Neuron (in vitro differentiated cells): ENCODE results near the gene SLC9A1.

Experiments
- H2AFZ ChIP-seq: one replicate; pipeline ENCODE4 v1.6.1; 2013; ENCODE audit warnings: low read depth, mild to moderate bottlenecking, inconsistent platforms, low read length, moderate library complexity
- H3K27me3 ChIP-seq: one replicate; pipeline ENCODE4 v1.6.1; 2013; ENCODE audit warnings: low read length; ENCODE audit not compliant: insufficient read depth
- H3K36me3 ChIP-seq: one replicate; pipeline ENCODE4 v1.6.1; 2013; ENCODE audit warnings: low read length; ENCODE audit not compliant: insufficient read depth
- H3K4me1 ChIP-seq: one replicate; pipeline ENCODE4 v1.6.1; 2013; ENCODE audit warnings: low read length; ENCODE audit not compliant: insufficient read depth
- H3K4me3 ChIP-seq: 2 replicates; pipeline ENCODE4 v1.5.1; 2013; ENCODE audit warnings: mild to moderate bottlenecking, low read length, moderate library complexity
- H3K9me3 ChIP-seq: one replicate; pipeline ENCODE4 v1.6.1; 2013; ENCODE audit warnings: low read length

Gene SLC9A1

DNA sequence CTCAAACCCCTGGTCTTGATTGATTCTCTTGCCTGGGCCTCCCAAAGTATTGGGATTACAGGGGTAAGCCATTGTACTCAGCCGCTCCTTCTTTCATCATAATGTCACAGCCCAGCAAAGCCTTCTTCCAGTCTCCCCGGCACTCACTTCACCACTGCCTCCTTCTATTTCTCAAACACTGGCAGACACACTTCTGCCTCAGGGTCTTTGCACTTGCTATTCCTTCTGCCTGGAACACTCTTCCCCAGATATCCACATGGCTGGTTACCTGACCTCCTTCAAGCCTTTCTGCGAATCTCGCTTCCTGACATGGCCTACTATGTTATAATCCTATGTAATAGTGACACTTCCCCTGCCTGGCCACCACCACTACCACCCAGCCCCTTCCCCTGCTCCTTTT is 7.2 kb upstream of the SLC9A1 start:
- Histone ChIP-seq H3K4me1 (no peaks in the 10 kb centered on the region), H2AFZ (no peak overlapping the region), H3K4me3 (no peak overlapping the region), H3K27me3 (no peaks in the 10 kb centered on the region), H3K9me3 (no peaks in the 10 kb centered on the region), H3K36me3 (no peaks in the 10 kb centered on the region)

- Histone ChIP-seq H3K9me3 (no peaks in the 10 kb centered on the region), H3K27me3 (no peaks in the 10 kb centered on the region), H2AFZ (no peak overlapping the region), H3K4me3 (no peak overlapping the region), H3K36me3 (no peaks in the 10 kb centered on the region), H3K4me1 (no peaks in the 10 kb centered on the region)
These were observed 6.7 kb upstream of the SLC9A1 start for GRCh38 chr1:27161594-27161993.

DNA sequence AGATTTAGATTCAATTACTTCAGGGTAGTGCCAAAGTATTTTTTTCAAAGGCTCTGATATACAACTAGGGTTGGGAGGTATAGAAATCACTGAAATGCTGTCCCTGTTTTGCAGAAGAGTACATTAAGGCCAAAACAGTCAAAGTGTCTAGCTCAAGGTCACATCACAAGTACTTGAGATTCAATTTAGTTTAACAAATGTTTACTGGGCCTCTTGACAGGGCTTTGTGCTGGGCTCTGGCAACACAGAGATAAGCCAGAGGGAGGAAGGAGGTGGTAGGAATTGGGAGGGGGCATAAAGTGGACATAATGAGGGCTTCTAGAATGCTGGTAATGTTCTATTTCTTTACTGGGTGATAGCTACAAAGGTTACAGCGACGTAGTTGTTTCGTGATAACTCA is 2.3 kb upstream of the SLC9A1 start:
- Histone ChIP-seq H3K4me3 (no peak overlapping the region), H3K4me1 (peaks cover 24% of the 10 kb centered on the region), H3K27me3 (no peaks in the 10 kb centered on the region), H3K36me3 (no peaks in the 10 kb centered on the region), H2AFZ (no peak overlapping the region), H3K9me3 (no peaks in the 10 kb centered on the region)

- H3K4me3 ChIP-seq = peak overlapping the region; percentile 64
- H3K9me3 ChIP-seq = no peaks in the 10 kb centered on the region
- peaks cover 27% of the 10 kb centered on the region for H3K4me1 ChIP-seq
- peak overlapping the region; percentile 64 for H2AFZ ChIP-seq
- no peaks in the 10 kb centered on the region for H3K27me3 ChIP-seq
- no peaks in the 10 kb centered on the region for H3K36me3 ChIP-seq
These were observed 395 bp downstream of the SLC9A1 start for GRCh38 chr1:27154469-27154990.

- peaks cover 27% of the 10 kb centered on the region for H3K4me1 ChIP-seq
- peak overlapping the region; percentile 64 for H3K4me3 ChIP-seq
- no peaks in the 10 kb centered on the region for H3K9me3 ChIP-seq
- no peak overlapping the region for H2AFZ ChIP-seq
- H3K36me3 ChIP-seq = no peaks in the 10 kb centered on the region
- H3K27me3 ChIP-seq = no peaks in the 10 kb centered on the region
These were observed 982 bp downstream of the SLC9A1 start for GRCh38 chr1:27153927-27154358.

- no peak overlapping the region for H2AFZ ChIP-seq
- H3K4me1 ChIP-seq = peaks cover 27% of the 10 kb centered on the region
- H3K27me3 ChIP-seq = no peaks in the 10 kb centered on the region
- no peaks in the 10 kb centered on the region for H3K9me3 ChIP-seq
- no peaks in the 10 kb centered on the region for H3K36me3 ChIP-seq
- H3K4me3 ChIP-seq = no peak overlapping the region
These were observed 1.4 kb downstream of the SLC9A1 start for GRCh38 chr1:27153549-27153886.

GRCh38 chr1:27152829-27153548 is 1.9 kb downstream of the SLC9A1 start:
- H3K36me3 ChIP-seq = no peaks in the 10 kb centered on the region
- H3K4me1 ChIP-seq = peaks cover 27% of the 10 kb centered on the region
- H3K4me3 ChIP-seq = peak overlapping the region; percentile 5
- no peaks in the 10 kb centered on the region for H3K9me3 ChIP-seq
- no peak overlapping the region for H2AFZ ChIP-seq
- no peaks in the 10 kb centered on the region for H3K27me3 ChIP-seq

DNA sequence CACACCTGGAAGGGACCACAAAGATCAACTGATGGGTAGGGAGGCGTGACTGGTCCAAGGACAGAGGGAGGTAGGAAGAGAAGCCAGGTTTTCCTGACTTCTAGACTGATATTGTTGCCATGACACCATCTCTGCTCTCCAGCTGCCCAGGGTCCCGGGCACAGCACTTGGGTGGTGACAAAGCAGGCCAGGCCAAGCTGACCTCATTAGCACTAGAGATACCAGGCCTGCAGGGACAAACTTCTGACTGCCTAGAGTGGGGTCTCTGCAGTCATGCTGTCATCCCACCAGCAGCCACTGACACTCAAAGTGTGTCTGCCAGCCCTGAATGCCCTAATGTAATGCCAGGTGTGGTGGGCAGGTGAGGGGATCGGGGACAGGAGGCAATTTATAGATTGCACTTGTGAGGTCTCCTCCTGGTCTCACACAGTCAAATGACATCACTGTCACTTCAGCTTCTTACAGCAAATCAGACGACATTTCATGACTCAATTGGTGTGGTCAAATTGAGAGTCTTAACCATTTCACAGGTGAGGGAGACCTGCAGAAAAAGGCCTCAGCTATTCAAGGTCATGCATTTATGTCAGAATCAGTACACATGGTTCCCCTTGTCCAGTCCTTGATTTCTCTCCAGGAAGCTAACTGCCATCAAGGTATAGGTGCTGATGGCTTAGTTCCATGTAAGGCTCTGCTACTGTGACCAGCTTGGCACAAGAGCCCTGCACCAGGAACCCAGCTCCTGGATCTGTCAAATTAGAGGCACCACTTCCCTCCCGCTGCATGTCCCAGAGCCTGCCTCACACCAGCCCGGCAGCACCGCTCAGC is 2.7 kb downstream of the SLC9A1 start:
- H3K36me3 ChIP-seq = no peaks in the 10 kb centered on the region
- no peak overlapping the region for H2AFZ ChIP-seq
- no peaks in the 10 kb centered on the region for H3K27me3 ChIP-seq
- H3K9me3 ChIP-seq = no peaks in the 10 kb centered on the region
- H3K4me3 ChIP-seq = no peak overlapping the region
- H3K4me1 ChIP-seq = peaks cover 27% of the 10 kb centered on the region

- H3K27me3 ChIP-seq = no peaks in the 10 kb centered on the region
- no peaks in the 10 kb centered on the region for H3K36me3 ChIP-seq
- peaks cover 27% of the 10 kb centered on the region for H3K4me1 ChIP-seq
- H3K4me3 ChIP-seq = no peak overlapping the region
- no peak overlapping the region for H2AFZ ChIP-seq
- no peaks in the 10 kb centered on the region for H3K9me3 ChIP-seq
These were observed 4.3 kb downstream of the SLC9A1 start for GRCh38 chr1:27150641-27151040.

DNA sequence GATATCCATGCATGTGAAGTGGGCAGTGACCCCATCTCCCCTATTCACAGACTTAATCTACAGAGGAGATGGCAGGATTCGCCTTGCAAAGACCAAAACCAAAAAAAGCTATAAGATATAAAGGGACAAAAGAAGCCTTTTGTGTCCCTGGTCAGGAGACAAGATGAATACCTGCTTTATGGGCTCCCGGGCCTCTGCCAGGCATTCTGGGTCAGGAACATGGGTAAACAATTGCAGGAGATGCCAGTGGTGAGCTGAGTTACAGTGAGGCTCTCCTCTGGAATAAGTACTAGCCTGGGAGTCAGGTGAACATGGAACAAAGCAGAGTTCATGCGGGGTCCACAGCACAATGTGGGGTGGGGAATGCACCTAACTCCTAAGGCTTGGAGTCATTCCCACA is 4.7 kb downstream of the SLC9A1 start:
- Histone ChIP-seq H3K4me3 (no peak overlapping the region), H3K4me1 (peaks cover 27% of the 10 kb centered on the region), H2AFZ (no peak overlapping the region), H3K36me3 (no peaks in the 10 kb centered on the region), H3K9me3 (no peaks in the 10 kb centered on the region), H3K27me3 (no peaks in the 10 kb centered on the region)

GRCh38 chr1:27149762-27150113 is 5.2 kb downstream of the SLC9A1 start:
- H3K36me3 ChIP-seq = no peaks in the 10 kb centered on the region
- no peaks in the 10 kb centered on the region for H3K27me3 ChIP-seq
- no peaks in the 10 kb centered on the region for H3K9me3 ChIP-seq
- H3K4me3 ChIP-seq = no peak overlapping the region
- H3K4me1 ChIP-seq = peaks cover 27% of the 10 kb centered on the region
- H2AFZ ChIP-seq = no peak overlapping the region

DNA sequence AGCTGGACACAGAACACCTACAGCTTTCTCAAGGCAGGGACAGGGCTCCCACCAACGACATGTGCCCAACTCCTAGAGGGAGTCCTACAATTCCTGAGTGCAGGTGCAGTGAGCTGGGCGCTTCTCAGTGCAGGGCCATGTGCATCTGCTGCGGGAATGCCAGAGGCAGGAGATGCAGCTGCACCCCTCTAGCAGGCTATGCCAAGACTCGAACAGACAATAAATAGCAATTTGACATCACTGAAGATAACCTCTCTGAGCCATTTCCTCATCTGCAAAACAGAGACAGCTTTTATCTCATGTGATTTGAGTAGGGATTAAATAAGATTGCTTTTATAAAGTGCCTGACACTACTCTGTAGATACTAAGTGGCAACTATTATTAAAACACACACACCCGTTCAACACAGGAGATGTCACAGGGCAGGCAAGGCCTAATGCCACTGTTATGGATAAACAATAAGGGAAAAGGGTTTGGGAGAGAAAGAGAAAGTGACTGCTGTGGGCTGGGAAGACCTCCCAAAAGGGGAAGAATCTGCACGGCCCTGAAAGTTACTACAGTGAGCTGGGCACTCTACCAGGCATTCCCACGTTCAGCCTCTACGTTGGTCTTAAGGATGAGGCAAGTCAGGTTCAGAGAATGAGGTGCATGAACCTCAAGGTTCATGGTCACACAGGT is 5.7 kb downstream of the SLC9A1 start:
- no peaks in the 10 kb centered on the region for H3K27me3 ChIP-seq
- peaks cover 23% of the 10 kb centered on the region for H3K4me1 ChIP-seq
- H2AFZ ChIP-seq = no peak overlapping the region
- H3K36me3 ChIP-seq = no peaks in the 10 kb centered on the region
- no peak overlapping the region for H3K4me3 ChIP-seq
- H3K9me3 ChIP-seq = no peaks in the 10 kb centered on the region

GRCh38 chr1:27148591-27148990 is 6.3 kb downstream of the SLC9A1 start:
- Histone ChIP-seq H3K27me3 (no peaks in the 10 kb centered on the region), H3K4me3 (no peak overlapping the region), H3K36me3 (no peaks in the 10 kb centered on the region), H2AFZ (no peak overlapping the region), H3K4me1 (peaks cover 17% of the 10 kb centered on the region), H3K9me3 (no peaks in the 10 kb centered on the region)
